Loucy (cell line): ENCODE data around the gene SLX4IP.

Experiments used
- CTCF ChIP-seq: fragments of 200-600 bp; sonication (generic); conservative IDR thresholded peaks from 2 replicates; pipeline ENCODE4 v1.5.1; 2014; ENCODE audit warnings: mild to moderate bottlenecking, antibody characterized with exemption, low read length
- EZH2phosphoT487 ChIP-seq: fragments of 200-600 bp; IDR thresholded peaks from 2 replicates; pipeline ENCODE4 v1.6.1; 2018; ENCODE audit warnings: antibody characterized with exemption, mild to moderate bottlenecking, moderate library complexity, borderline replicate concordance

DNA sequence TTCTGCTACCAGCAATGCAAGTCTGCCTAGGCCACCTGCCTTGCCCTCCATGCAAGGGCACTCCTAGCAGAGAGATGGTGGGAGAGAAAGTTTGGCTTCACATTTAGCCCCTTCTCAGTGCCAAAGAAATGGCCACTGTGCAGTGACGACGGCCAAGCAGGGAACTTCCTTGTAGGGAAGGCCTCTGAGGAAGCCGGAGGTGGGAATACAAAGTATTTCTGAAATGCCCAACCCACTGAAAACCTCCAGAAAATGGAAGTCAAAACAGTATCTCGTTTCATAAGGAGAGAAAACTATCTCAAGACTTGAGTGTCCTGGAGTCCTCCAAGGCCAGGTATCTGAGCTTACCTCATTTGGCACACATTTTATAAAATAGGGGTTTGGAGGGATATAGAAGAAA lies 196.0 kb downstream of the SLX4IP start:
- TF ChIP-seq CTCF (no peak), EZH2phosphoT487 (no peak)
